Nephron (organoid): ENCODE data around the gene ADCY2.

Experiments
- H3K27ac Mint-ChIP-seq, 3 experiments: 2 replicates each; pipeline ENCODE4 v1.8.0; 2020; ENCODE audit warnings: mixed read lengths in 3 of 3, mild to moderate bottlenecking in 2 of 3, moderate library complexity in 1 of 3
- H3K27me3 Mint-ChIP-seq: 2 replicates; pipeline ENCODE4 v1.8.0; 2021; ENCODE audit warnings: low read depth, mild to moderate bottlenecking, moderate library complexity, mixed read lengths
- H3K36me3 Mint-ChIP-seq: 2 replicates; pipeline ENCODE4 v1.8.0; 2020; ENCODE audit warnings: low read depth, mixed read lengths
- H3K4me1 Mint-ChIP-seq: 2 replicates; pipeline ENCODE4 v1.8.0; 2020; ENCODE audit warnings: mixed read lengths
- H3K4me3 Mint-ChIP-seq, 3 experiments: 2 replicates each; pipeline ENCODE4 v1.8.0; 2020; ENCODE audit warnings: mild to moderate bottlenecking in 3 of 3, mixed read lengths in 3 of 3, moderate library complexity in 2 of 3
- H3K9me3 Mint-ChIP-seq: 2 replicates; pipeline ENCODE4 v1.8.0; 2020; ENCODE audit warnings: mixed read lengths
- CTCF ChIP-seq, 3 experiments: fragments of 200-600 bp; sonication (generic); IDR thresholded peaks; one replicate each; pipeline ENCODE4 v1.5.0; 2021; ENCODE audit warnings: antibody characterized with exemption in 3 of 3; ENCODE audit not compliant: unreplicated experiment in 3 of 3

Gene ADCY2

GRCh38 chr5:7537573-7537972 is 141.6 kb downstream of the ADCY2 start:
- H3K9me3 Mint-ChIP-seq: no peaks in the 10 kb centered on the region
- no peaks in the 10 kb centered on the region for H3K4me1 Mint-ChIP-seq
- H3K27me3 Mint-ChIP-seq: peaks cover 6% of the 10 kb centered on the region
- H3K4me3 Mint-ChIP-seq: no peak overlapping the region
- no peak overlapping the region for H3K27ac Mint-ChIP-seq
- H3K36me3 Mint-ChIP-seq: no peaks in the 10 kb centered on the region
- no peak for TF ChIP-seq CTCF (IDR thresholded peaks at IDR 0.05; ENCODE audit: unreplicated experiment in 3 of 3)

- no peak for TF ChIP-seq CTCF (IDR thresholded peaks at IDR 0.05; ENCODE audit: unreplicated experiment in 3 of 3)
- Mint-ChIP-seq H3K27ac (no peak overlapping the region), H3K36me3 (no peaks in the 10 kb centered on the region), H3K9me3 (no peaks in the 10 kb centered on the region), H3K27me3 (peaks cover 6% of the 10 kb centered on the region), H3K4me3 (no peak overlapping the region), H3K4me1 (no peaks in the 10 kb centered on the region)
Observed at GRCh38 chr5:7539571-7539970, 143.6 kb downstream of the ADCY2 start.

GRCh38 chr5:7540736-7541485 is 145.0 kb downstream of the ADCY2 start:
- no peaks in the 10 kb centered on the region for H3K9me3 Mint-ChIP-seq
- no peak overlapping the region for H3K27ac Mint-ChIP-seq
- H3K4me3 Mint-ChIP-seq: no peak overlapping the region
- peaks cover 6% of the 10 kb centered on the region for H3K27me3 Mint-ChIP-seq
- H3K4me1 Mint-ChIP-seq: no peaks in the 10 kb centered on the region
- H3K36me3 Mint-ChIP-seq: no peaks in the 10 kb centered on the region
- TF ChIP-seq CTCF (IDR thresholded peaks at IDR 0.05; ENCODE audit: unreplicated experiment in 3 of 3): no peak

GRCh38 chr5:7541898-7542297 is 146.0 kb downstream of the ADCY2 start:
- no peaks in the 10 kb centered on the region for H3K9me3 Mint-ChIP-seq

GRCh38 chr5:7546555-7546954 is 150.6 kb downstream of the ADCY2 start:
- H3K9me3 Mint-ChIP-seq: no peaks in the 10 kb centered on the region
- H3K36me3 Mint-ChIP-seq: no peaks in the 10 kb centered on the region
- TF ChIP-seq CTCF (IDR thresholded peaks at IDR 0.05; ENCODE audit: unreplicated experiment in 3 of 3): no peak
- H3K4me3 Mint-ChIP-seq: no peak overlapping the region
- no peak overlapping the region for H3K27ac Mint-ChIP-seq
- peaks cover 6% of the 10 kb centered on the region for H3K4me1 Mint-ChIP-seq
- no peaks in the 10 kb centered on the region for H3K27me3 Mint-ChIP-seq

More at GRCh38 chr5:7541898-7542297, 146.0 kb downstream of the ADCY2 start:
- no peak overlapping the region for H3K4me3 Mint-ChIP-seq
- peaks cover 6% of the 10 kb centered on the region for H3K27me3 Mint-ChIP-seq
- no peaks in the 10 kb centered on the region for H3K36me3 Mint-ChIP-seq
- TF ChIP-seq CTCF (IDR thresholded peaks at IDR 0.05; ENCODE audit: unreplicated experiment in 3 of 3): no peak
- no peaks in the 10 kb centered on the region for H3K4me1 Mint-ChIP-seq
- H3K27ac Mint-ChIP-seq: no peak overlapping the region

GRCh38 chr5:7548596-7548995 is 152.7 kb downstream of the ADCY2 start:
- TF ChIP-seq CTCF (IDR thresholded peaks at IDR 0.05; ENCODE audit: unreplicated experiment in 3 of 3): no peak
- Mint-ChIP-seq H3K36me3 (no peaks in the 10 kb centered on the region), H3K4me1 (peaks cover 6% of the 10 kb centered on the region), H3K27ac (no peak overlapping the region), H3K4me3 (no peak overlapping the region), H3K27me3 (no peaks in the 10 kb centered on the region), H3K9me3 (no peaks in the 10 kb centered on the region)
